Fibroblast of gingiva (primary cell): ENCODE data around the gene SNRNP35.
"Not testable (repeated sequence)": the region's sequence is repeated elsewhere in the genome, so short reads cannot be mapped to it uniquely, and the experiment has no call there.

Source experiments
- DNase-seq: peaks from one replicate; pipeline ENCODE4 v3.0.0-alpha.2; 2011; ENCODE audit warnings: low read depth

Gene SNRNP35

DNA sequence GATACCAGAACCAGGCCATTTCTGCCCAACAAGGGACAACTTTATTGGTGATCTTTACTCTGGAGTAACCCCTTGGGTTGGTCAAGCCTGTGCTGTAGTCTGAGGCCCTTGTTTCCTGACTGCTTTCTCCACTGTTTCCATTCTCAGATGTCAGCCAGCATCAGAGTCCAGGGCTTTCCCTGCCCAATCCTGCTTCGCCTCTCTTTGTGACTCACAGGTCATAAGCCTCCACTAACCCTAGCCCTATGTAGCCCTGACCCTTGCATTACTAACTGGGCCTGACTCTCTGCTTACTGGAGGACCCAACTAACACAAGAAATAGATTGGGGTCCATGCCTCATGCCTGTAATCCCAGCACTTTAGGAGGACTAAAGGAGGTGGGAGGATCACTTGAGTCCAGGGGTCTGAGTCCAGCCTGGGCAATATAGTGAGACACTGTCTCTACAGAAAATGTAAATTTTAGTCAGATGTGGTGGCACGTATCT is 8.6 kb upstream of the SNRNP35 start:
- DNase-seq: no peak

DNA sequence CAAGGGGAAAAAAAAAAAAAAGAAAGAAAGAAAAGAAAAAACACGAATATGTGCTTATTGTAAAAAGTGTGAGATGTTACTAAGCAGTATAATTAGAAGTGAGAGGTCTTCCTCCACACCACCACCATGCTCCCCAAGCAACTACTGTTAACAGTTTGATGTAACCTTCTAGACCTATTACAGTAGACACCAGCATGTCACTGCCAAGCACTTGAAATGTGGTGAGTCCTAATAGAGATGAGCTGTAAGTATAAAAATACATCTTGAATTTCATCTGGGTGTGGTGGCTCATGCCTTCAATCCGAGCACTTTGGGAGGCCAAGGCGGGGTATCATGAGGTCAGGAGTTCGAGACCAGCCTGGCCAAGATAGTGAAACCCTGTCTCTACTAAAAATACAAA is 8.1 kb upstream of the SNRNP35 start:
- no peak for DNase-seq

DNA sequence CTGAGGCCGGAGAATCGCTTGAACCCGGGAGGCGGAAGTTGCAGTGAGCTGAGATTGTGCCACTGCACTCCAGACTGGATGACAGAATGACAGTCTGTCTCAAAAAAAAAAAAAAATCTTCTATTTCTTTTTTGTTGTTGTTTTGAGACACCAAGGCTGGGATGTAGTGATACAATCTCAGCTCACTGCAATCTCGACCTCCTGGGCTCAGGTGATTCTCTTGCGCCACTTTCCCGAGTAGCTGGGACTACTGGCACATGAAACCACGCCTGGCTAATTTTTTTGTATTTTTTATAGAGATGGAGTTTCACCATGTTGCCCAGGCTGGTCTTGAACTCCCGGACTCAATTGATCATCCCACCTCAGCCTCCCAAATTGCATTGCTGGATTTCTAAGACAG is 7.3 kb upstream of the SNRNP35 start:
- DNase-seq: no peak

- DNase-seq: not testable (repeated sequence)
Observed at GRCh38 chr12:123452276-123452550, 5.7 kb upstream of the SNRNP35 start.

GRCh38 chr12:123453165-123453564 is 4.8 kb upstream of the SNRNP35 start:
- DNase-seq: no peak

- DNase-seq: not testable (repeated sequence)
Observed at GRCh38 chr12:123463174-123463573, 5.2 kb downstream of the SNRNP35 start.

DNA sequence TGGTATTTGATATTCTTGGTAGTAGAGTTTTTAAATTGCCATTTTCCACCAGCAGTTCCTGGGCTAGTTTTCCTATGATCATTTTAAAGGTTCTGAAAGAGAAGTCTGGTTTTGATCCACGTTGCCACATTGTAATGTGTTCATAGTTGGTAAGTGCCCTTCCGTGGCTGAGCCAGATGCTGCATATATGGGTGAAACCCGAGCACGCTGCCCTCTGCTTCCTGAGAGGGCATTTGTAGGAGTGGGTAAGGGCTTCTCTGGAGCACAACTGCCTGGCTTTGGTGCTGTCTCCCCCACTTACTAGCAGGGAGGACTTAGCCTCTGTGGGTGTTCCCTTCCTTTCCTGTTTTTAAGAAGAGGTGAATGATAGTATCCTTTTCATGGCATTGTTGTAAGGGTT is 7.1 kb downstream of the SNRNP35 start:
- peak; percentile 18 for DNase-seq

DNA sequence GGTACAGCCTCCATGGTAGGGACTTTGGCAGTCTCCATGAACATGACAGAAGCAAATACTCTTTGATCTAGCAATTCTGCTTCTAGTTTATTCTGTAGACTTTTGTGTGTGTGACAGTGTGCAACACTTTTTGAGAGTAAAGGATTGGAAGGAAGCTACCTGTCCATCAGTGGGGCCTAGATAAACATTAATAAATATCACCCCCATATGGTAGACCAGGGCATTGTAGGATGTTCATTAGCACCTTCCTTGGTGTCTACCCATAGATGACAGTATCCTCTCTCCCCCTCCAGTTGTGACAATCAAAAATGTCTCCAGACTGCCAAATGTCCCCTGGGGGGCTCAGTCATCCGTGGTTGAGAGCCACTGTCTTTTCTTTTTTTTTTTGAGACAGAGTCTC is 10.8 kb downstream of the SNRNP35 start:
- no peak for DNase-seq

GRCh38 chr12:123469978-123470377 is 12.0 kb downstream of the SNRNP35 start:
- DNase-seq: no peak

- DNase-seq: peak; percentile 81
Observed at GRCh38 chr12:123471374-123472068, 13.6 kb downstream of the SNRNP35 start.

DNA sequence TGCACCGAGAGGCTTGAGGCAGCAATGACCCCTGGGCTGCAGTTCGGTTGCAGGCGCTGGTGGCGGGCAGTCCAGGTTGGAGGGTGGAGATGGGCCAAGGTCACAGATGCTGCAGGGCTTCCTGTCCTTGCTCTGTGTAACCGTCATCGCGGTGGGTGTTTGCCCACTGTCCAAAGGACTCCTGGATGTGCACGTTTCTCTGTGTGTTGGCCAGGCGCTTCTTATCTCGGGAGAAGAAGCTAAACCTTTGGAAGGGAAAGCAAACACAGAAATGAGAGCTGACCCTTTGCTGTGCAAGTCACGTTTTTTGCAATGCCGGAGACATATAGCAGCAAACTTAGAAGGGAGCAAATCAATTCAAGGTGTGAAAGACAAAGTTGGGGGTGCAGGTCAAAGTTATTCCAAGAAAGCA is 14.5 kb downstream of the SNRNP35 start:
- DNase-seq: no peak

- no peak for DNase-seq
Observed at GRCh38 chr12:123474485-123475245, 16.7 kb downstream of the SNRNP35 start.

DNA sequence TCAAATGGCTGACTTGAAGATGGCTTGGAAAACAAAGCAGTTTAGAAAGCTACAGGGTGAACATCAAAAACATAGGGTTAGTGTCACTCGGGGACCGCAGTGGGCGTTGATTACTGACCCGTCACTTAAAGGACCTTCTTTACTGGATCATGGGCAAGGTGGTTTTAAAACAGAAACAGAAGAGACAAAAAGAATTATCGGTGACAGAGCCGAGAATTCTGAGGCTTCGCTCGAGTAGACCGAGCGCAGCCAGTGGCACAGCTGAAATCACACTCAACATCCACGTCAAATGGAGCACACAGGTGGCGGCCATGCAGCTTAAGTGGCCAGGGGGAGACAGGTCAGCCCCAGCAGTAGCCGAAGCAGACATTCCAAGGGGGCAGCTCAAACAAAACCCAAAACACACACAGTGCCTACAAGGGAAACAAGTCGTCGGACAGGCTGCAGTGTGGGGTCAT is 17.3 kb downstream of the SNRNP35 start:
- no peak for DNase-seq

DNA sequence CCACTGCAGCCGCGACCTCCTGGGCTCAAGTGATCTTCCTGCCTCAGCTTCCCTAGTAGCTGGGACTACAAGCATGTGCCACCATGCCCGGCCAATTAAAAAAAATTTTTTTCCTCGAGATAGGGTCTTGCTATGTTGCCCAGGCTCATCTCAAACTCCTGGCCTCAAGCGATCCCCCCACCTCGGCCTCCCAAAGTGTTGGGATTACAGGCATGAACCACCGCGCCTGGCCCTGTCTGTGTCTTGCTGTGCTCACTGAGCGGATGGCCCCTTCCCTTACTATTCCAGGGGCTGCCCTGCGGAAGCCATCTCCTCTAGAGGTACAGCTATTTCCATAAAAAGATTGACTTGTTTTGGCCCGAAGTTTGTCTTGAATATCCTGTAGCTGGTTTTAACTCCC is 20.1 kb downstream of the SNRNP35 start:
- no peak for DNase-seq

GRCh38 chr12:123478762-123479161 is 20.8 kb downstream of the SNRNP35 start:
- peak; percentile 45 for DNase-seq

- no peak for DNase-seq
Observed at GRCh38 chr12:123479442-123480180, 21.7 kb downstream of the SNRNP35 start.

DNA sequence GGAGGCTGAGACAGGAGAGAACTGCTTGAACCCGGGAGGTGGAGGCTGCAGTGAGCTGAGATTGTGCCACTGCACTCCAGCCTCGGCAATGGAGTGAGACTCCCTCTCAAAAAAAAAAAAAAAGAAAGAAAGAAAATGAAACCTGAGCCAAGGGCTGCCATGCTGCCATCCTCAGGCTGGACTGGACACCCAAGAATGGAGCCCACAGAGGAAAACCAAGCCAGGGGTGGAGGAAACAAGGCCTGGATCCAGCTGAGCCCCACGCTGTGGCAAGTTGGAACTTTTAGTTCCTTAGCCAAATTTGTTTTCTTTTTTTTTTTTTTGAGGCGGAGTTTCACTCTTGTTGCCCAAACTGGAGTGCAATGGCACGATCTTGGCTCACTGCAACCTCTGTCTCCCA is 23.3 kb downstream of the SNRNP35 start:
- DNase-seq: not testable (repeated sequence)

GRCh38 chr12:123482876-123483275 is 24.9 kb downstream of the SNRNP35 start:
- DNase-seq: no peak

DNA sequence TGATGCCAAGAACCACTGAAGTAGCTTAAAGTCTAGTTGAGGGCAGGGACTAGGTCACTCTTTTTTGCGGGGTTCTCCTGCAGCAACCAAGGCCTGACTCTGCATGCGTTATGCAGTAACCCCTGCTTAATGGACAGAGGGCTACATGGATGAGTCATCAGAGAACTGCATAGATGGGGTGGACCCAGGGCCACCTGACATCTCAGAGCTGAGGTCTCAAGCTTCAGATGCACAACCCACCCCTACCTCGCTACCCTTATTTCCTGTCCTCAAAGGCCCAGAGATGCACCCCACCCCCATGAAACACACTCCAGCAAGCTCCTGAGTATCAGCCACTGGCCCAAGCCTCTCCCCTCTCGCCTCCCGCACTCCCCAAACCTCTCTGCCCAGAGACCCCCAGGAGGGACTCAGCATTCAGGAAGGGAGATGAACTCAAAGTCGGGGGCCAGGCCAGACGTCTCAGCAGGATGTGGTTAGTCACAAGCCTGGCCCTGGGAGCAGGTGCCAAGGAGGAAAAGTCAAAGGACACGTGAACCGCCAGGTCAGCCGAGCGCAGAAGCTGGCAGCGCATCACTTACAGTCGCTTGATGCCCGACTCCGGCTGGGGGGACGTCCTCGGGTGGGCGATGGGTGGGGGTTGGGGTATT is 25.8 kb downstream of the SNRNP35 start:
- DNase-seq: no peak

GRCh38 chr12:123485756-123486155 is 27.8 kb downstream of the SNRNP35 start:
- DNase-seq: no peak

- DNase-seq: no peak
Observed at GRCh38 chr12:123487428-123487827, 29.5 kb downstream of the SNRNP35 start.

GRCh38 chr12:123488539-123489230 is 30.7 kb downstream of the SNRNP35 start:
- DNase-seq: no peak
